GM18867 (cell line): Measurements from ENCODE around the gene PEAK1.

Source experiments
- ATAC-seq: cut with Tn5 transposase; IDR thresholded peaks from one replicate; pipeline ENCODE4 v1.9.1; 2021; ENCODE audit warnings: mild to moderate bottlenecking, moderate library complexity; ENCODE audit not compliant: unreplicated experiment

Gene PEAK1

GRCh38 chr15:77361456-77361855, 58.4 kb downstream of the PEAK1 start:
- no peak for ATAC-seq

- no peak for ATAC-seq
Observed at GRCh38 chr15:77358545-77359240, 61.2 kb downstream of the PEAK1 start.

- no peak for ATAC-seq
Observed at GRCh38 chr15:77356305-77356704, 63.6 kb downstream of the PEAK1 start.

- no peak for ATAC-seq
Observed at GRCh38 chr15:77355321-77355720, 64.6 kb downstream of the PEAK1 start.

- no peak for ATAC-seq
Observed at GRCh38 chr15:77354063-77354462, 65.8 kb downstream of the PEAK1 start.

- ATAC-seq = no peak
Observed at GRCh38 chr15:77352887-77353286, 67.0 kb downstream of the PEAK1 start.

- ATAC-seq = no peak
Observed at GRCh38 chr15:77350792-77351191, 69.1 kb downstream of the PEAK1 start.

- no peak for ATAC-seq
Observed at GRCh38 chr15:77349666-77350065, 70.2 kb downstream of the PEAK1 start.

- ATAC-seq = no peak
Observed at GRCh38 chr15:77348511-77348910, 71.4 kb downstream of the PEAK1 start.

GRCh38 chr15:77347197-77347596, 72.7 kb downstream of the PEAK1 start:
- no peak for ATAC-seq

GRCh38 chr15:77346245-77347036, 73.5 kb downstream of the PEAK1 start:
- no peak for ATAC-seq

GRCh38 chr15:77342807-77343206, 77.1 kb downstream of the PEAK1 start:
- no peak for ATAC-seq

GRCh38 chr15:77340245-77340644, 79.7 kb downstream of the PEAK1 start:
- ATAC-seq = no peak

GRCh38 chr15:77336006-77336405, 83.9 kb downstream of the PEAK1 start:
- no peak for ATAC-seq

- ATAC-seq = no peak
Observed at GRCh38 chr15:77335298-77335697, 84.6 kb downstream of the PEAK1 start.

- ATAC-seq = no peak
Observed at GRCh38 chr15:77333166-77333565, 86.7 kb downstream of the PEAK1 start.

- ATAC-seq = no peak
Observed at GRCh38 chr15:77329202-77329601, 90.7 kb downstream of the PEAK1 start.

- ATAC-seq = no peak
Observed at GRCh38 chr15:77327844-77328529, 91.9 kb downstream of the PEAK1 start.

- ATAC-seq = no peak
Observed at GRCh38 chr15:77327168-77327567, 92.7 kb downstream of the PEAK1 start.

GRCh38 chr15:77326366-77326765, 93.5 kb downstream of the PEAK1 start:
- ATAC-seq = no peak

GRCh38 chr15:77312523-77312922, 107.4 kb downstream of the PEAK1 start:
- ATAC-seq = no peak
